GM21723 (cell line): ENCODE data around the gene AVPI1.
"Not testable (repeated sequence)": the region's sequence is repeated elsewhere in the genome, so short reads cannot be mapped to it uniquely, and the experiment has no call there.

Experiments
- ATAC-seq: cut with Tn5 transposase; IDR thresholded peaks from one replicate; pipeline ENCODE4 v1.9.1; 2021; ENCODE audit warnings: mild to moderate bottlenecking, moderate library complexity; ENCODE audit not compliant: unreplicated experiment

The AVPI1 gene

DNA sequence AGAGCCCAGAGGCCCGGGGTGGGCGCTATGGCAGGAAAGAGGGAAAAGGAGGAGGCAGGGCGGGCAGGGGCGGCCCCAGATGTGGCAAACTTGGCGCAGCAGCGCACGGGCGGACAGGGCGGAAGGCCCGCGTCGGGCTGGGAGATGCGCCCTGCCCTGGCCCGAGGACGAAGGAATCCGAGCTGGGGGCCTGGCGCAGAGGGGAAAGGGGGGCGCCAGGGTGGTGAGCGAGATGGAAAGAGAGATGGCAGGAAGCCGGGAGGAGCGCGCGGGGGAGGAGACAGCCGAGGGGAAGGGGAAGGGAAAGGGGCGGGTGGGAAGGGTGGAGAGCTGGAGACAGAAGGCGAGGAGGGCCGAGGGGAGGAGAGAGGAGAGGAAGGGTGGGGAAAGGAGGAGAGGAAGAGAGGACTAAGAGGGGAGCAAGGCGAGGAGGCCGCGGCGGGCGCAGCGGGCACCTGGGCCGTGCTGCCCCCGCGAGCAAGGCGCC, 26.3 kb upstream of the AVPI1 start, which contains the start of gene MARVELD1:
TSS of gene MARVELD1 (plus strand) at position 392 of the 487 bp plus-strand sequence. CDS start 147 bp downstream, outside the sequence.
- no peak for ATAC-seq

DNA sequence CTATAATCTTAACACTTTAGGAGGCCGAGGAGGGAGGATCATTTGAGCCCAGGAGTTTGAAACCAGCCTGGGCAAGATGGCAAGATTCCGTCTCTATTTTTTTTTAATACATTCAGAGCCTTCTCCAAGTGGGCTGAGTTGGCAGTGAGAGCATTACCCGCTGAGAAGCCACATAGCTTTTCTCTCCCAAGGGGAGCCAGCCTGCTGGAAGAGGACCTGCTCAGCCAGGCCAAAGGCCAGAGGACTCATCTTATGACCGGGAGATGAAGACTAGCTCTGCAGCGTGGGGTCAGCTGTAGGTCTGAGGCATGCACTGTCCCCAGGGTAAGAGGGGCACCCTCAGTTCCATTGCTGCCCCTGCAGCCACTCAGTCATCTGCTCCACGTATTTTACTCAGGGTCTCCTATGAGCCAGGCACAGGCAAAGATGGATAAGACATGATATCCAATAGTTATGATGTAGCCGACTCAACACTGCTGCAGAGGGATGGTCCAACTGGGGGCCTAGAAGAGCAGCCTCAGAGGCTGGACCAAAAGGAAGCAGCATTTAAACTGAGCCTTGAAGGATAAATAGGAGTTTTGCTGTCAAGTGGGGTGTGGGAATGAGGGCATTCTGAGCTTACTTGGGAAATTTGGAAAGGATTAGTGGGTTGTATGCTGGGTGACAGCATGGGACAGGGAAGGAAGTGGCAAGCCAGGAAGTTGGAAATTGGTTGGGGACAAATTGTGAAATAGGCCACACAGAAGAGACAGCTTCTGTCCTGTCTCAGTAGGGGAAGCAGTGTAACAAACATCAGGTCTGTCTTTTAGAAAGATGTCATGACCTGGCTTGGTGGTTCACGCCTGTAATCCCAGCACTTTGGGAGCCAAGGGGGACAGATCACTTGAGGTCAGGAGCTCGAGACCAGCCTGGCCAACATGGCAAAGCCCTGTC, 24.9 kb upstream of the AVPI1 start:
- ATAC-seq: no peak

DNA sequence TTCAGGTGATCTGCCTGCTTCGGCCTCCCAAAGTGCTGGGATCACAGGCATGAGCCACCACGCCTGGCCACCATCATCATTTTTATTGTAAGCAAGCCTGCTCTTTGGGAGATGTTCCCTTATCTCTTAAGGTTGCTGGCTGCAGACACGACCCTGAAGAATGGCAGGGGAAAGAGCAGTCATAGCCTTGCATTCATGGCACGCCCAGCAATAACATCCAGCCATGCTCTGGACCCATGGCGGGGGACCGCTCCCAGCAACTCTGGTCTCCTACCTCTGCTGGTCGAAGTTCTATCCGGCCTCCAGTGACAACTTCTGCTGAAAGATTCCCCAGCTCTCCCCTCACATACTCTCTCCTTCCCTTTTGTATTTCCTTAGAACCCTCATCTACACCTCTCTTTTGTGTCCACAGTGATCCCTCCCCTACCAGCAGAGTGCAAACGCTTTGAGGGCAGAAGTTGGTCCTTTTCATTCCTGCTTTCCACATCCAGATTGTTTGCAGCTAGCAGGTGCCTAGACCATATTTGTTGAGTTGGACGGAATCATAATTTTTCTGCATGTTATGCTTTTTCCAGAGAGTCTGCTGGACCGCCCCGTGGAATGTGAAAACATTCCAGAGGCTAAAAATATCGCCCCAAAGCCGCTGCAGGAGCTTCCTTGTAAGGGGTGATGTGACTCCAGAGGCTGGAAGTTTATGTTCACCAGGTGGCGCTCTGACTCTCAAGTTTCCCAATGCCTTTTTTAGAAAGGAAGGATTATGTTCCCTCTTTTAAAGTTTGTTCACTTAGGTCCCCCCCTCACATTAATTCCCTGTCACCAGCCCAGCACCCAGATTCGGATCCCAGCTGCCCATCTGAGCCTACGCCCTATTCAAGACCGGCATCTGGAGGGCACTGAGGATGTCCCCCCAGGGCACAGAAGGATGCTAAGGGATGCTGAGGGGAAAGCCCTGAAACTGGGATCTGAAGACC, 22.2 kb upstream of the AVPI1 start:
- ATAC-seq: no peak

DNA sequence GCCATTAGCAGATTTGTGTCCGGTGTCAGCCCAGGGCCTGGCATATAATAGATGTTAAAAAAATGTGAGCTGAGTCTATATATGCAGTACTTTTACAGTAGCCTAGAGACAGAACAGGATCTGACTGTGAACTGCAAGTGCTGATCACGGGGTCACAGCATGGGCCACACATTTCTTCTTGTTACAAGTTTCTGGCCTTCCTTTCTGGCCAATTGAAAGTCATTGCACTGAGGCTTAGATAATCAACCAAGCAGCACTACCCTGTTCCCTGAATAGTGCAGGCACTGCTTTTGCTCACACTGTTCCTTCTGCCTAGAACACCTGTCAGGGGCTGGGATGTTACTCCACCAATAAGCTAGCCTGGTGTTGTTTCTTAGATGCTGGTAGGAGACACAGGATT, 21.1 kb upstream of the AVPI1 start:
- no peak for ATAC-seq

DNA sequence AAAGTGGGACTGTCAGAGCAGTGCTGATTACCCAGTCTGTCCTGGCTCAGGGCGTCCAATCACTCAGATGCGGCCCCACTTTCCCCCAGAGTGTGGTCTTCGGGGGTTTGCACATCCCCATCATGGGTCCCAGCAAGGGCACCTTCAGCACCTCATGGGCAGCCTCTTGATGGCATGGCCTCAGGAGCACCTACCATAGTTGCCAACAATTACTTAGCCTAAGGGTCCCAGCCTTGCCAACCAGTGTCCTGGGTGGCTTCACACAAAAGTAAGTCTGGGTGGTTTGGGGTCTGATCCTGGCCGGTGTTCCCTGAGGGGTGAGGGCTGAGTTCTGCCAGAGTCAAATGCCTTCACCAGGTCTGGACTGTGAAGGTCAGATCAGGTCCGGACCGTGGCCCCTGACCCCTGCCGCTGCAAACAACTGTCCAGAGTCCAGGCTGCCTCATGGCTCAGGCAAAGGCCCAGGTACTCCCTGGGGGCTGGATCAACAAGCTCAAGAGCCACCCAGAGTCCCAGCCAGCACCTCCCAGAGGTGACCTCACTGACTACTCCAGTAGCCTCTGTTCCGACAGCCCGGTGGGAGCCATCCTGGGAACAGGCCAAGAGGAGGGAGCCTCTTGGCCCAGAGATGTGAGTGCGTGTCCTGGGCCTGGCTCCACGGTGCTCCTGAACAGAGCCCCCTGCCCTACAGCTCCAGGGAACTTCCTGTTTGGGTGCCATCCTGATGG, 20.3 kb upstream of the AVPI1 start:
- no peak for ATAC-seq

DNA sequence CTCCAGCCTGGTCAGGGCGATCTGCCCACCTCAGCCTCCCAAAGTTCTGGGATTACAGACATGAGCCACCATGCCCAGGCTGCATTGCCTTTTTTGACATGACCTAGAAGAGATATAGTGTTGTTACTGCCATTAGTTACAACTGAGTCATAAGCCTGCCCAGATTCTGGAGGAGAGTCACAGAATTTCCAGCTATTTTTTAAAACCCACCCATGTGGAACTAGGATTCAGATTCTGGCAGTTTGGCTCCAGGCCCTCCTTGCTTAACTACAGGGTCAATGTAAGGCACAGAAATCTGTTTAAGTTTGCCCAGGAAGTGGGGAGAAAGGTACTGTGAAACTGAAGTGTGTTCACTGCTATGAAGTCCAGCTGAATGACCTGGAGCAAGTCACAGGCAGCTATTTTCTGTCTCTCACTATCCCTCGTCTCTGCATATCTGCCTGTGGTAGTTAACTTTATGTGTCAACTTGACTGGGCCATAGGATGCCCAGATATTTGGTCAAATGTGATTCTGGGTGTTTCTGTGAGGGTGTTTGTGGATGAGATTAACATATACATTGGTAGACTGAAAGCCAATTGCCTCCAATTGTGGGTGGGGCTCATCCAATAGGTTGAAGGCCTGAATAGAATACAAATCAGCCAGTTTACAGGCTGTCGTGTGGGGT, 18.1 kb upstream of the AVPI1 start:
- no peak for ATAC-seq

DNA sequence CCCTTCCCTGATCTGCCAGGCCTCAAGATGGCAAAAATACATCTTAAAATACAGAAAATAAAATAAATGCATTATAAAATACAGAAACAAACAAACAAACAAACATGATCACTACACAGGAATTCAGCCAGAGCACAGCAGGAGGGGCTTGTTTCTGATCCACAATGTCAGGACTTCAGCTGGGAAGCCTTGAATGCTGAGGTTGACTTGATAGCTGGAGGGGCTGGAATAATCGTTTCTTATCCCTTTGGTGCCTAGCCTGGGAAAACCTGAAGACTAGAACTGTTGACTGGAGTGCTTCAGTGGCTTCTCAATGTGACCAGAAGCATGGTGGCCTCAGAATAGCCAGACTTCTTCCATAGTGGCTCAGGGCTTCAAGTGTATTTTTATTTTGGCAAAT, 17.3 kb upstream of the AVPI1 start:
- ATAC-seq: no peak

DNA sequence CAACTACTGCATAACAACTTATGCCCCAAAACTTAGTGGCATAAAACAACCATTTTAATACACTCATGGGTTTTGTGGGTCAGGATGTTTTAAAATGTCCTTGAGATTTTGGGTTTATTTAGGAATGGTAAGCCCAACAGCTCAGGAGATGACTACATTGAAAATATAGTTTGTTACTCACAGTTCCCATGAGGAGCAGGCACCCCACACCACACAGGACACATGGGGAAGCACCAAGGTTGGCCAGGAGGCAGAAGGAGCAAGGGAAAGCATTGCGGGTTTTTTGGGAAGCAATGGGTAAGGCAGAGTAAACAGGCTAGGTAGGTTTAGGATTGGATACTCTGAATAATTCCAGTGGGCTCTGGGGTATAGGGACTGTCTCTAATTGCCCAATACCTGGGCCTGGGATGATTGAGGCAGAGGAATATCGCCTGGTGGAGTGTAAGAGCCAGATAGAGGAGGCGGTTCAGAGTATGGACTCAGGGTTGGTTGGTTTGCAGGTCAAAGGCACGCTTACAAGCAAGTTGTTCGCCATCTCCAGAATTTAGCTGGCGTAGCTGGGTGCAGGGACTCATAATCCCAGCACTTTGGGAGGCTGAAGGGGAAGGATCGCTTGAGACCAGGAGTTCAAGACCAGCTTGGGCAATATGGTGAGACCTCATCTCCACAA, 16.5 kb upstream of the AVPI1 start:
- ATAC-seq: no peak

DNA sequence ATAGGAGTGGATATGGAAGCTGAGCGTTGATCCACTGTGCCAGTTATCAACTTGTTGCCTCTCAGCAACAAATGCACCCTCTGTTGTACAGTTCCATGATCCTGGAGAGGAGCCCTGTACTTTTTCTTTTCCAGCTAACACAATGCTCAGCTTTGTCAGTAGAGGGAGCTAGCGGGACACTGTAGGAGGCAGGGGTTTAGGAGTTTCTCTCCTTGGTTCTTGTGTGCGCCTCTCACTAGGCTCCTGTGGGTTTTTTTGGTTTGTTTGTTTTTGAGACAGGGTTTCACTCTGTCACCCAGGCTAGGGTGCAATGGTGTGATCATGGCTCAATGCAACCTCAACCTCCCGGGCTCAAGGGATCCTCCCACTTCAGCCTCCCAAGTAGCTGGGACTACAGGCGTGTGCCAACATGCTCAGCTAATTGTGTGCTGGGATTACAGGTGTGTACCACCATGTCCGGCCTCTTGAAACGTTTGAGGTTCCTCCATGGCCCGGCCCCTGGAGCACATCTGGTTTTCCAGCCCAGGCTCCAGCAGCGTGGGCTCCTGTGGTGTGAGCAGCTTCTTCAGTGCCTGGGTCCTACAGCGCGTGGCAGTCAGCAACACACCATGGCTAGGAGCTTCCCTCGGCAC, 14.5 kb upstream of the AVPI1 start:
- no peak for ATAC-seq

DNA sequence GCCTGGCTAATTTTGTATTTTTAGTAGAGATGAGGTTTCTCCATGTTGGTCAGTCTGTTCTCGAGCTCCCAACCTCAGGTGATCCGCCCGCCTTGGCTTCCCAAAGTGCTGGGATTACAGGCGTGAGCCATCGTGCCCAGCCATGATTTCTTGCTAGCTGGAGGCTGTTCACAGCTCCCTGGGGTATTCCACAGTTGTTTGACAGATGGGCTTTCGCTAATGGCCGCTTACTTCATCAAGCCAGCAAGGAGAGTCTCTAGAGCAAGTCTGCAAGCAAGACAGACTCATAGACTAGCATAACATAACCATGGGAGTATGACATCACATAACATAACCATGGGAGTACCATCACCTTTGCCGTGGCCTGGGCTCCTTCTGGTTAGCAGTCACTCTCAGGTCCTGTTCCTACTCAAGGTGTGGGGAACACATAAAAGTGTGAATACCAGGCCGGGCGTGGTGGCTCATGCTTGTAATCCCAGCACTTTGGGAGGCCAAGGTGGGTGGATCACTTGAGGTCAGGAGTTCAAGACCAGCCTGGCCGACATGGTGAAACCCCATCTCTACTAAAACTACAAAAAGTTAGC, 11.1 kb upstream of the AVPI1 start:
- not testable (repeated sequence) for ATAC-seq

DNA sequence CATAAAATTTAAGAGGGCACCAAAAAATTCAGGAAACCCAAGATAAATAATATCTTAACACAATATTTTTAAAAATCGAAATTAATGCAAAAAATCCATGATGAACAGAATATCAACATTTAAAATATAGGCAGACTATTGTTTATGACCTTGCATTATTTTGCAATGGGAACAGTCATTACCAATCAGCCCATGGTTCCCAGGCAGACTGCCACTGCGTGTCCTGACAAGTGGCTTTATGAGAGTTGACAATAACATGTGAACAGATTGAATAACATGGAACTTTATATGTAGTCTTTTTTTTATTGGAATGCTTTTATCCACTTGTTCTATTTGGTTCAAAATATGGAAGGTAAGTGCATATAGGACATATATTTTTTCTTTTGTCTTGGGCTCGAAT, 3.1 kb upstream of the AVPI1 start:
- ATAC-seq: no peak

DNA sequence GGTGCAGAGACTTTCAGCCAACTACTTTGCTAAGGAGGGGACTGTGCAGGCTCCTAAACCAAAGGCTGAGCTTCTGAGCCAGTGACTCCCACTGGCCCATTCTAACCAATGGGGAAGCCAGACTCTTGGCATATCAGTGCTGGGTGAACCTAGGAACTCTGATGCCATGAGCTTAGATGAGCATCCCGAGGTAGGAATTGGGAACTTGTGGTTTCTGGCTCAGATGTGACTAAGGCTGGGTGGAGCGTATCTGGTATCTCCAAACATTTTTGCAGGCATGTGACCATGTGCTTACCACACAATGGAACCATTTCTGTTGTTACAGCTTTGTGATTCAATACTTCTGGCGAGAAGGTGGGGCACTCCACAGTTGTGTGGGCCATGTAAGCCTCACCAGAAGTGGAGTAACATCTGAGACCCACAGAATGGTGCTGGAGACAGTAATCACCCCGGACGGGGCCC, 2.5 kb upstream of the AVPI1 start:
- no peak for ATAC-seq

DNA sequence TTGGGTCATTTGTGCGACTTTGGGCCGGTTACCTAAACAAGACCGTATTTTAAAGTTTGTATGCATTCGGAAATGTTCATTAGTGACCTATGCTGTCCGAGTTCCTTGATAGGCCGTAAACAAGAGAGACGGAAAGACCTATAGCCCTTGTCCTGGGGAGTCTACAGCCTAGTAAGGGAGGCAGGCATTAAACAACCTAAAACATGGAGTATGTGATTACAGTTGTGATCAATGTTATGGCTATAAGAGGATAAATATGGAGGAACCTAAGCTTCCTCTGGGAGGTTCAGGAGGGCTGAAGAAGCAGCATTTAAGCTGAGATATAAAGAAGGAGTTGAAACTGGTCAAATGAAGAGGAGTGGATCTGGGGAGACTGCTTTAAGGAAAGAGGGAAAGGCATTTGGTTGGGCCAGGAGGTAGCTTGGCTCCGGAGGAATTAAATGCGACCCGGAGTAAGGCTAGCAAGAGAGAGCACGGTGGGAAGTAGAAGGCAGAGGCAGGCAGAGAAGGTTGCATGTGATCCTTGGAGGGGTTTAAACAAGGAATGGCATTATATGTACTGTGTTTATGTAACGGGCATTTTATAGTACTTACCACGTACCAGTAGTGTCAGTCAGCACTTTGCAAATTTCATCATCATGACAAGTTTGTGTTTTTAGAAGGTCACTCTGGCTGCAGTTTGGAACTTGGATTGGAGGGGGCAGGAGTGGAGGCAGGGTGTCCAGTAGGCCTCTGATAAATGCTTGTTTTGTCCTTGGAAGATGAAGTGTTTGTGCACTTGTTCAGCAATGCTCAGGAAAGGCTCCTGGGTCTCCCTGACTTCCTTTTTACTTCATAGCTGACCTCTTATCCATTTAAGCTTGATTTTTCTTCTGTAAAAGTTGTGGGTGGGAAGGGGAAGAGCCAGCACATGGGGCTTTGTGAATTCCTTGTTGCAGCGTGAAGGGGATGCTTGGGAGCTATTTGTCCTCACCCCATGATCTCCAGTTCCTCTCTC, 1.0 kb upstream of the AVPI1 start:
- ATAC-seq: no peak

DNA sequence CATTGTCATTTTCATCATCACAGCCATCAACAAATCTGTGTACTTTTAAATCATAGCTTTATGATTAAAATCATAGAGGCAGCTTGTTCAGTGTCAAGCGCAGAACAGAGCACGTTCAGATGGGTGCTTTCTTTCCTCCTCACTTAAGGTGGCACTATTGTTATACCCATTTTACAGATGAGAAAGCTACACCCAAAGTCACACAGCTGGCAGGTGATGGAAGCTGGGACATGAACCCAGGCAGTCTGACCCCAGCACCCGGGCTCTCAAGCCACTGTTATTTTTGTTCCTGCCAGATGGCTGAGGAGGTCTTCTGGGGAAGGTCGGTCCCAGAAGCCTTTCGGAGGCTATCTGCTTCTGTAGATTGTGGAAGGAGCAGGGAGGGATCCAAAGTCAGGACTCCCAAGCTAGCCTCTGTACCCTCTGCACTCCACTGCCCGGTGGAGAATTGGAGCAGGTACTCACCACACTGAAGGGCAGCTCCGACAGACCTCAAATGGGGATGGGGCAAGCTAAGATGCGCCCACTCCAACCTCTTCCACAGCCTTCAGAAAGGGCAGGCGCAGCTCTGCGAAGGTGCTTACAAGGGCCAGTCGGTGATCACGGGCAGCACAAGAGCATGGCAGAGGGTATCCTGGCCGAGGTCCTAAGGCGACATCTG, 610 bp downstream of the AVPI1 start:
- no peak for ATAC-seq

DNA sequence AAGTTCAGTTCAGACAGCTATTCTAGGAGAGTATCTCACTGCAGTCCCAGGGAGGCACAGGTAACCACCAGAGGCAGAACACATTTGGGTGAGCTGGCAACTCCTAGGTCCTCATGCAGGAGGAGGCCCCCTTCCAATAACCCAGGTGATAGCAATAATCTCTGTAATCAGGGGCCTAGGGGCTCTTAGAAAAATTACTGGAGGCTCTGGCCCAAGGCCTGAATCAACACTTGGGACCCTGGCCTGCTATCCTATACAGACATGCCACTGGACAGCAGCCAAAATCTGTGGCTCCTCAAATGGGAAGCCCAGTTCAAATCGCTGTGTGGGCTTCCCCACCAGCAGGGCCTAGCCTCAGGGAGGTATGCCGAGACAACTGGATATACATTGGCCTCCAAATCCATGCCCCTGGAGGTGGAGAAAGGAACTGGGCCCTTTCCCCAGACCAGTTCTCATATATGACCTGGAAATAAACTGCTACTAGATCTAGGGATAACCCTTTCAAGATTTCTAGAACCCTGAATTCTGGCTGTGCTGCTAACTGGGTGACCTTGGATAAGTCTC, 1.6 kb downstream of the AVPI1 start:
- no peak for ATAC-seq

DNA sequence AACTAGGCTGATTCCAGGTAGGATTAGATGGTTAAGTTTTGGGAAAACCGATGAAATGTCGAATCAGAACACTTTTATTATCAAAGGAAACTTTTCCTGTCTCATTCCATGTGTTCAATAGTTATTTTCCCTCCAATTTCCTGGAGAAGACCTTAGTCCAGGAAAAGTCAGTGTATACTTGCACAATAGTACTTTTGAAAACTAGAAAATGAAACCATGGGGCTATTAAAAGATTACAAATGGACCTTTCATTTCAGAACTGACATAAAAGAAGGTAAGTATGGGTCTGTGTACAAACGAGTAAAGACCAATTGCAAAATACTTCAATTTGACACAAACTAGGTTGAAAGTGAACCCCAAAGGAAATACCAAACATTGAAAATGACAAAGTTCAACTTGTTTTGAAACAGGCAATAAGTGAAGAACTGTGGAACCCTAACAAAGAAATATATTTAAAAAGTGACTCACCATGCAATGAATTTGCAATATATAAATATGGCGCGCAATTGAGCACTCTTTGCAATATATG, 2.1 kb downstream of the AVPI1 start:
- ATAC-seq: no peak
